Prostate gland (tissue), 2 donors: ENCODE data around the gene TEX38.

Experiments
- POLR2A ChIP-seq: fragments of 450-650 bp; IDR thresholded peaks from one replicate; pipeline ENCODE4 v1.6.1; 2016; ENCODE audit warnings: antibody characterized with exemption, mild to moderate bottlenecking
- POLR2AphosphoS5 ChIP-seq: sonication (generic); formaldehyde crosslinking; IDR thresholded peaks from one replicate; pipeline ENCODE4 v1.6.1; 2017; ENCODE audit warnings: antibody characterized with exemption
- TF ChIP-seq, protein P1 (sequence below), 4 experiments: fragments of 200-600 bp in 2 of 4; fragments of 450-650 bp in 2 of 4; sonication (generic) in 2 of 4; IDR thresholded peaks; 1 replicate in 3 of 4; 2 replicates in 1 of 4; pipeline ENCODE4 v1.5.1; 2016 to 2019; ENCODE audit warnings: antibody characterized with exemption in 4 of 4, mild to moderate bottlenecking in 2 of 4, moderate library complexity in 2 of 4

DNA sequence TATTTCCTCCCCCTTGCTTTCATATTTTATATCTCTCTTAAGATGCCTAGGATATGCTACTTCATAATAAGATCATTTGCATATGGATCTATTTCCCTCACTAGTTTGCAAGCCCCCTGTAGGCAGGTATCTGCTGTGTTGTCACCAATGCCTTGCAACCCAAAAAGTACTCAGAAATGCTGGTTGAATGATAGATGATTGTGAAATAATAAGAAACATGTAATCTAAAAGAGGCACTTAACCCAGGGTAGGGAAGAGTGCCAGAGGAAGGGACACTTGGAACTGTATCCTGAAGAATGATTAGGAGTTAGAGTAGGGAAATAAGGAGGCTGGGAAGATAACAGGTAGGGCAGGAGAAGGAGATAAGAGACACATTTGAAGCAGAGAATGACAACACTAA lies 15.8 kb upstream of the TEX38 start:
- TF ChIP-seq, protein P1, sequence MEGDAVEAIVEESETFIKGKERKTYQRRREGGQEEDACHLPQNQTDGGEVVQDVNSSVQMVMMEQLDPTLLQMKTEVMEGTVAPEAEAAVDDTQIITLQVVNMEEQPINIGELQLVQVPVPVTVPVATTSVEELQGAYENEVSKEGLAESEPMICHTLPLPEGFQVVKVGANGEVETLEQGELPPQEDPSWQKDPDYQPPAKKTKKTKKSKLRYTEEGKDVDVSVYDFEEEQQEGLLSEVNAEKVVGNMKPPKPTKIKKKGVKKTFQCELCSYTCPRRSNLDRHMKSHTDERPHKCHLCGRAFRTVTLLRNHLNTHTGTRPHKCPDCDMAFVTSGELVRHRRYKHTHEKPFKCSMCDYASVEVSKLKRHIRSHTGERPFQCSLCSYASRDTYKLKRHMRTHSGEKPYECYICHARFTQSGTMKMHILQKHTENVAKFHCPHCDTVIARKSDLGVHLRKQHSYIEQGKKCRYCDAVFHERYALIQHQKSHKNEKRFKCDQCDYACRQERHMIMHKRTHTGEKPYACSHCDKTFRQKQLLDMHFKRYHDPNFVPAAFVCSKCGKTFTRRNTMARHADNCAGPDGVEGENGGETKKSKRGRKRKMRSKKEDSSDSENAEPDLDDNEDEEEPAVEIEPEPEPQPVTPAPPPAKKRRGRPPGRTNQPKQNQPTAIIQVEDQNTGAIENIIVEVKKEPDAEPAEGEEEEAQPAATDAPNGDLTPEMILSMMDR (IDR thresholded peaks at IDR 0.05): no peak
- TF ChIP-seq POLR2AphosphoS5: no peak
- TF ChIP-seq POLR2A: no peak
